Fibroblast of skin of left quadriceps (primary cell): ENCODE measurements around the gene IFNL2.

Experiments
- DNase-seq, 2 experiments: peaks; one replicate each; pipeline ENCODE4 v3.0.0-alpha.2; 2013; ENCODE audit warnings: low read depth in 2 of 2

The IFNL2 gene

GRCh38 chr19:39317476-39317875 lies 49.3 kb downstream of the IFNL2 start:
- no peak for DNase-seq

- DNase-seq = no peak
These were observed 49.9 kb downstream of the IFNL2 start for GRCh38 chr19:39318071-39318470.

GRCh38 chr19:39318690-39319089 lies 50.5 kb downstream of the IFNL2 start:
- DNase-seq = no peak

- no peak for DNase-seq
These were observed 51.1 kb downstream of the IFNL2 start for GRCh38 chr19:39319098-39319891.
